Uterus (tissue), 2 donors: ENCODE data around the gene BRD3.

Experiments
- CTCF ChIP-seq, 4 experiments: fragments of 200-600 bp in 2 of 4; fragments of 450-650 bp in 2 of 4; sonication (generic) in 2 of 4; IDR thresholded peaks; one replicate each; pipeline ENCODE4 v1.5.1; 2016 to 2019; ENCODE audit warnings: antibody characterized with exemption in 4 of 4, mild to moderate bottlenecking in 2 of 4, moderate library complexity in 1 of 4
- POLR2A ChIP-seq, 2 donors: fragments of 450-650 bp; IDR thresholded peaks; one replicate each; pipeline ENCODE4 v1.6.1; 2016; ENCODE audit warnings: antibody characterized with exemption in 2 of 2, mild to moderate bottlenecking in 1 of 2, moderate library complexity in 1 of 2

DNA sequence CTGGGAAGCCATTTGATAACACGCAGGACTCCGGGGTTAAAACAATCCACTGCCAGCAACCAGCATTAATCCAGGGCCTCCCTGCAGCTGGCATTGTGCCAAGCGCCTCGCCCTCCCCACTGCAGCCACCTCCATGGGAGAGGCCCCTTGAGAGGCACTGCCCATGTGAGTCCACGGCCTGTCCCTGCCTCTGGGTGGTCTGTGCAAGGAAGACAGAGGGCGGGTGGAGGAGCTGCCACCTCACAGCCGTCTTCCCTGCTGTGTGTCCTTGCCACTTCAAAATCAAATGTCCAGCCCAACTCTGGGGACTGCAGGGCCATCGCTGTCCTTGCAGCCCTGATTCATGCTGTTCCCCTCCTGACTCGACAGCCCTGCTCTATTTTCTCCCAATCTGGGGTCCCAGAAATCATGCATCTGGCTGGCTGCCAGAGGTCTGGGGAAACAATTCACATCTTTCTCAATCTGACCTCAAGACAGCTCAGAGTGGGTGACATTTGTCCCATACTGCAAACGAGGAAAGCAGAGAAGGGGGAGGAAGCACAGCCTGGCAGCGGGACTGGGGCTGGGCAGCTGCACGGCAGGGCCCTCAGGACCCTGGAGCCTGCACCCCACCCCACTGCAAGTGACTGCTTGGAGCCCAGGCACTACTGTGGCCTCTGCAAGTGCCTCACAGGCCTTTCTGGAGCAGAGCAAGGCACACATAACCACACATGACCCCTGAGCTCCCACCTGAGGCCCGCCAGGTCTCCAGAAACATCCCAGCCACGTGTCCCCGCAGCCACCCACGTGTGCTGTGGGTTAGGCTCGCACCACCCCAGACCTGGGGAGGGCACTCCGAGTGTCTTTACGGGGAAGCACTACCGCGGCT, 26.8 kb downstream of the BRD3 start:
- TF ChIP-seq CTCF (IDR thresholded peaks at IDR 0.05) (no peak), POLR2A (IDR thresholded peaks at IDR 0.05) (no peak)
